CD4-positive, alpha-beta memory T cell (primary cell): Measurements from ENCODE around the gene ALG12. TPM values are rescaled to one million over a fixed set of nuclear protein-coding genes. Genes with fewer than 3 reads are reported as not detected.
"Not testable (repeated sequence)": the region's sequence is repeated elsewhere in the genome, so short reads cannot be mapped to it uniquely, and the experiment has no call there.

Experiments used
- CTCF ChIA-PET: fragments of 350-600 bp; sonication (Branson Sonifier 250); formaldehyde crosslinking; loops from one replicate; lab custom pipeline; 2021; ENCODE audit warnings: inconsistent platforms; ENCODE audit not compliant: partially characterized antibody; lab: Charles Lee
- POLR2A ChIA-PET: fragments of 350-600 bp; sonication (Branson Sonifier 250); formaldehyde crosslinking; loops from one replicate; lab custom pipeline; 2021; ENCODE audit not compliant: partially characterized antibody; lab: Charles Lee
- DNase-seq, 5 donors: peaks; one replicate each; pipeline versions ENCODE4 v3.0.0 to v3.0.0-alpha.2; 2020 to 2022; ENCODE audit warnings: mixed read lengths in 1 of 5
- H3K27ac ChIP-seq: one replicate; pipeline ENCODE4 v1.7.0; 2013; ENCODE audit warnings: low read depth, low read length
- H3K27me3 ChIP-seq: 2 replicates; pipeline ENCODE4 v1.7.0; 2013; ENCODE audit warnings: mild to moderate bottlenecking, low read length, moderate library complexity; ENCODE audit not compliant: insufficient read depth
- H3K36me3 ChIP-seq: 2 replicates; pipeline ENCODE4 v1.7.0; 2013; ENCODE audit warnings: mild to moderate bottlenecking, low read length, moderate library complexity; ENCODE audit not compliant: insufficient read depth
- H3K4me1 ChIP-seq: 2 replicates; pipeline ENCODE4 v1.7.0; 2013; ENCODE audit warnings: mild to moderate bottlenecking, low read length, moderate library complexity; ENCODE audit not compliant: insufficient read depth
- H3K4me3 ChIP-seq, 2 donors: one replicate each; pipeline ENCODE4 v1.7.0; 2013; ENCODE audit warnings: low read length in 2 of 2, mild to moderate bottlenecking in 1 of 2
- H3K9me3 ChIP-seq, 2 donors: one replicate each; pipeline ENCODE4 v1.7.0; 2013; ENCODE audit warnings: low read length in 2 of 2, control low read depth in 1 of 2; ENCODE audit not compliant: control insufficient read depth in 1 of 2
- H3K27ac Mint-ChIP-seq, 7 donors: one replicate each; pipeline ENCODE4 v1.8.0; 2020 to 2021; ENCODE audit warnings: mixed read lengths in 7 of 7, mild to moderate bottlenecking in 6 of 7, inconsistent platforms in 3 of 7, moderate library complexity in 3 of 7
- H3K27me3 Mint-ChIP-seq, 2 donors: one replicate each; pipeline ENCODE4 v1.8.0; 2020 to 2021; ENCODE audit warnings: mixed read lengths in 2 of 2
- H3K36me3 Mint-ChIP-seq, 2 donors: one replicate each; pipeline ENCODE4 v1.8.0; 2020 to 2021; ENCODE audit warnings: mixed read lengths in 2 of 2, inconsistent platforms in 1 of 2, mild to moderate bottlenecking in 1 of 2
- H3K4me1 Mint-ChIP-seq, 4 donors: one replicate each; pipeline ENCODE4 v1.8.0; 2020 to 2021; ENCODE audit warnings: mixed read lengths in 4 of 4, mild to moderate bottlenecking in 1 of 4
- H3K4me3 Mint-ChIP-seq, 8 donors: one replicate each; pipeline ENCODE4 v1.8.0; 2020 to 2021; ENCODE audit warnings: mixed read lengths in 8 of 8, mild to moderate bottlenecking in 7 of 8, moderate library complexity in 6 of 8, inconsistent platforms in 3 of 8
- H3K9me3 Mint-ChIP-seq, 8 donors: one replicate each; pipeline ENCODE4 v1.8.0; 2020 to 2021; ENCODE audit warnings: mixed read lengths in 8 of 8, mild to moderate bottlenecking in 5 of 8, inconsistent platforms in 3 of 8, moderate library complexity in 1 of 8
- intact Hi-C: fragments of 100-400 bp; cut with micrococcal nuclease; formaldehyde crosslinking; loops from one replicate; pipeline ENCODE4 v1.15.1; 2023
- microRNA-seq: library from miRNA; unstranded; fragments of <30 nt; microRNA quantifications from one replicate; pipeline ENCODE4 v1.2.0, GENCODE V29; 2021; ENCODE audit warnings: borderline replicate concordance, borderline number of aligned reads, borderline microRNAs expressed, mixed read lengths
- polyA plus RNA-seq, 2 donors: library from polyadenylated mRNA; unstranded; fragments of 300-500 nt; fragmentation: Illumina TruSeq; gene quantifications; one replicate each; pipeline ENCODE4 v1.2.3, GENCODE V29; 2021
- total RNA-seq, 2 experiments: library from RNA; stranded (reverse); gene quantifications; one replicate each; pipeline ENCODE4 v1.2.3, GENCODE V29; 2021

Gene ALG12
- total and polyA plus RNA-seq, 4 experiments from 2014 or later: 16.9 to 27.2 (median 19.3) TPM

- Histone ChIP-seq H3K9me3 (no peaks in the 10 kb centered on the region), H3K4me1 (peaks cover 38% of the 10 kb centered on the region), H3K4me3 (peak overlapping the region; percentile 46 to 53), H3K27ac (peak overlapping the region; percentile 61), H3K27me3 (no peaks in the 10 kb centered on the region), H3K36me3 (no peaks in the 10 kb centered on the region)
- intact Hi-C loops: loop anchor here (1.0 to 2.0 kb wide), 4 partner anchors 15 to 64 kb away; partner anchors contain the start of genes ALG12 and CRELD2
- DNase-seq: peak in 1 of 5 donors; percentile 30
- Mint-ChIP-seq H3K9me3 (peaks cover 0 to 1% (median 0%) of the 10 kb centered on the region in 8 donors), H3K36me3 (peaks cover 0 to 10% of the 10 kb centered on the region in 2 donors), H3K4me1 (peaks cover 35 to 74% (median 56%) of the 10 kb centered on the region in 4 donors), H3K4me3 (peak overlapping the region; percentile 92 to 97 (median 94)), H3K27ac (peak overlapping the region; percentile 92 to 96 (median 94)), H3K27me3 (no peaks in the 10 kb centered on the region)
- POLR2A ChIA-PET: interaction anchor here (0.8 to 4.4 kb wide), 14 partner anchors 10 to 106 kb away, joined by 3 to 39 read pairs (median 4); partner anchors contain the start of genes ALG12, BRD1, CRELD2 and PIM3
- CTCF ChIA-PET: interaction anchor here (1.9 kb wide), 1 partner anchor 62 kb away, joined by 4 read pairs; no protein-coding TSS in a partner anchor
Measured at GRCh38 chr22:49853981-49854831, 64.0 kb downstream of the ALG12 start.

- peaks cover 36% of the 10 kb centered on the region for H3K4me1 ChIP-seq
- ChIA-PET CTCF (interaction anchor here (1.0 kb wide), 1 partner anchor 24 kb away, joined by 3 read pairs; no protein-coding TSS in a partner anchor), POLR2A (interaction anchor here (1.0 to 4.4 kb wide), 8 partner anchors 11 to 44 kb away, joined by 3 to 39 read pairs (median 10); no protein-coding TSS in a partner anchor)
- peaks cover 0 to 8% of the 10 kb centered on the region in 2 donors for H3K36me3 Mint-ChIP-seq
- H3K9me3 Mint-ChIP-seq: peaks cover 0 to 1% (median 0%) of the 10 kb centered on the region in 8 donors
- H3K27ac Mint-ChIP-seq: peak within 1 kb of the TSS; percentile 92 to 96 (median 94)
- H3K36me3 ChIP-seq: no peaks in the 10 kb centered on the region
- intact Hi-C loops: loop anchor here (1.0 kb wide), 3 partner anchors 14 to 65 kb away; partner anchors contain the start of genes ALG12 and CRELD2
- no peaks in the 10 kb centered on the region for H3K9me3 ChIP-seq
- DNase-seq: peak; percentile 95 to 100 (median 99)
- no peaks in the 10 kb centered on the region for H3K27me3 Mint-ChIP-seq
- H3K27ac ChIP-seq: peak within 1 kb of the TSS; percentile 75
- H3K27me3 ChIP-seq: no peaks in the 10 kb centered on the region
- peak within 1 kb of the TSS; percentile 46 to 69 for H3K4me3 ChIP-seq
- peak within 1 kb of the TSS; percentile 92 to 97 (median 94) for H3K4me3 Mint-ChIP-seq
- peaks cover 29 to 64% (median 48%) of the 10 kb centered on the region in 4 donors for H3K4me1 Mint-ChIP-seq
Measured at GRCh38 chr22:49852898-49853894, 65.0 kb downstream of the ALG12 start, which contains the start of gene ZBED4. Gene ZBED4, plus strand, starts transcription at chr22:49853844. Its CDS starts 29,819 bp downstream, at chr22:49883663.

- CTCF ChIA-PET: interaction anchor here (1.0 to 1.9 kb wide), 2 partner anchors 10 to 23 kb away, joined by 3 to 6 read pairs; no protein-coding TSS in a partner anchor
- intact Hi-C loops: not testable (repeated sequence)
Measured at GRCh38 chr22:49852568-49852897, 65.7 kb downstream of the ALG12 start.

GRCh38 chr22:49850959-49851802, 67.1 kb downstream of the ALG12 start:
- no peaks in the 10 kb centered on the region for H3K27me3 ChIP-seq
- Mint-ChIP-seq H3K9me3 (peaks cover 0 to 1% (median 0%) of the 10 kb centered on the region in 8 donors), H3K4me3 (peak overlapping the region; percentile 29 to 88 (median 72)), H3K27ac (peak overlapping the region; percentile 53 to 89 (median 83)), H3K36me3 (peaks cover 0 to 6% of the 10 kb centered on the region in 2 donors), H3K27me3 (no peaks in the 10 kb centered on the region), H3K4me1 (peaks cover 25 to 55% (median 40%) of the 10 kb centered on the region in 4 donors)
- ChIA-PET POLR2A (interaction anchor here (0.9 to 2.6 kb wide), 4 partner anchors 12 to 30 kb away, joined by 3 to 14 read pairs (median 7); no protein-coding TSS in a partner anchor), CTCF (interaction anchor here (1.9 kb wide), 1 partner anchor 9 kb away, joined by 6 read pairs; no protein-coding TSS in a partner anchor)
- peaks cover 28% of the 10 kb centered on the region for H3K4me1 ChIP-seq
- no peak overlapping the region for H3K4me3 ChIP-seq
- H3K27ac ChIP-seq: no peak overlapping the region
- intact Hi-C loops: no loop called here
- DNase-seq: no peak
- no peaks in the 10 kb centered on the region for H3K36me3 ChIP-seq
- no peaks in the 10 kb centered on the region for H3K9me3 ChIP-seq

More at GRCh38 chr22:49852568-49852897, 65.7 kb downstream of the ALG12 start:
- Histone ChIP-seq H3K27ac (peak overlapping the region; percentile 75), H3K4me3 (peak overlapping the region in 1 of 2 donors; percentile 69), H3K4me1 (peaks cover 36% of the 10 kb centered on the region)
- not testable (repeated sequence) for DNase-seq, H3K27me3 ChIP-seq, H3K9me3 Mint-ChIP-seq, H3K36me3 Mint-ChIP-seq, H3K36me3 ChIP-seq, H3K27me3 Mint-ChIP-seq, H3K9me3 ChIP-seq
- Mint-ChIP-seq H3K4me3 (peak overlapping the region; percentile 63 to 80 (median 75)), H3K27ac (peak overlapping the region; percentile 61 to 89 (median 83)), H3K4me1 (peaks cover 27 to 59% (median 48%) of the 10 kb centered on the region in 4 donors)
- POLR2A ChIA-PET: interaction anchor here (1.0 to 2.6 kb wide), 4 partner anchors 13 to 43 kb away, joined by 3 to 14 read pairs (median 6); no protein-coding TSS in a partner anchor

Small RNA genes lying within 50 kb of the gene (microRNA-seq; reads per million reads assigned to microRNA genes)
- not detected for gene MIR6821

Other genes with a start within 250 kb of the ALG12 start
- 10 to 100 TPM; 84.0 to 88.1 TPM for gene BRD1, start 90.6 kb downstream of the ALG12 start, total RNA-seq
- gene BRD1, start 90.6 kb downstream of the ALG12 start, polyA plus RNA-seq: 1 to 10 TPM in 1 of 2 donors, under 1 TPM in 1; 0.94 to 5.1 TPM
- 10 to 100 TPM; 17.7 to 18.6 TPM for gene ZBED4, start 64.6 kb downstream of the ALG12 start, total RNA-seq
- 10 to 100 TPM in 1 of 2 donors, 1 to 10 TPM in 1; 6.7 to 10.0 TPM for gene ZBED4, start 64.6 kb downstream of the ALG12 start, polyA plus RNA-seq
- gene CRELD2, start 196 bp upstream of the ALG12 start, total RNA-seq: 10 to 100 TPM; 36.0 to 36.2 TPM
- gene CRELD2, start 196 bp upstream of the ALG12 start, polyA plus RNA-seq: 10 to 100 TPM; 40.2 to 46.1 TPM
- 10 to 100 TPM; 58.8 to 62.3 TPM for gene PIM3, start 42.3 kb upstream of the ALG12 start, total RNA-seq
- gene PIM3, start 42.3 kb upstream of the ALG12 start, polyA plus RNA-seq: 10 to 100 TPM; 48.1 to 49.7 TPM
- not detected for gene IL17REL, start 94.3 kb upstream of the ALG12 start, total RNA-seq
- not detected for gene IL17REL, start 94.3 kb upstream of the ALG12 start, polyA plus RNA-seq
- not detected for gene TTLL8, start 139.9 kb upstream of the ALG12 start, total RNA-seq
- gene TTLL8, start 139.9 kb upstream of the ALG12 start, polyA plus RNA-seq: not detected
- gene MLC1, start 167.0 kb upstream of the ALG12 start, total RNA-seq: not detected
- gene MLC1, start 167.0 kb upstream of the ALG12 start, polyA plus RNA-seq: under 1 TPM in 1 of 2 donors, not detected in 1; 0.28 TPM
- gene MOV10L1, start 171.6 kb upstream of the ALG12 start, total RNA-seq: not detected
- gene MOV10L1, start 171.6 kb upstream of the ALG12 start, polyA plus RNA-seq: not detected